Liver (tissue), 3 donors: ENCODE data around the gene DNAJC11.

Experiments used
- ATF3 ChIP-seq: IDR thresholded peaks from 2 replicates; pipeline ENCODE4 v1.6.1; 2016; ENCODE audit warnings: antibody characterized with exemption
- EGR1 ChIP-seq, 2 donors: IDR thresholded peaks; 2 replicates each; pipeline ENCODE4 v1.6.1; 2016 to 2018; ENCODE audit warnings: antibody characterized with exemption in 2 of 2, low read depth in 2 of 2
- FOXA1 ChIP-seq: IDR thresholded peaks from 2 replicates; pipeline ENCODE4 v1.6.1; 2016; ENCODE audit warnings: antibody characterized with exemption
- GABPA ChIP-seq, 2 donors: IDR thresholded peaks in 1 of 2; conservative IDR thresholded peaks in 1 of 2; 2 replicates each; pipeline ENCODE4 v1.6.1; 2016; ENCODE audit warnings: antibody characterized with exemption in 2 of 2, mild to moderate bottlenecking in 1 of 2, moderate library complexity in 1 of 2
- NR2F2 ChIP-seq: IDR thresholded peaks from 2 replicates; pipeline ENCODE4 v1.6.1; 2016; ENCODE audit warnings: antibody characterized with exemption
- RAD21 ChIP-seq, 2 donors: IDR thresholded peaks; 2 replicates each; pipeline ENCODE4 v1.6.1; 2016; ENCODE audit warnings: antibody characterized with exemption in 2 of 2, mild to moderate bottlenecking in 2 of 2
- TF ChIP-seq, protein P1 (sequence below): fragments of 150-350 bp; IDR thresholded peaks from 2 replicates; pipeline ENCODE4 v1.5.1; 2017; ENCODE audit warnings: improper control_type of control experiment, low read depth, low read length; ENCODE audit not compliant: missing input control
- TF ChIP-seq, protein P2 (sequence below): IDR thresholded peaks from 2 replicates; pipeline ENCODE4 v1.6.1; 2016; ENCODE audit warnings: antibody characterized with exemption, mild to moderate bottlenecking
- donor health status: healthy.
- donor health status: healthy.

DNA sequence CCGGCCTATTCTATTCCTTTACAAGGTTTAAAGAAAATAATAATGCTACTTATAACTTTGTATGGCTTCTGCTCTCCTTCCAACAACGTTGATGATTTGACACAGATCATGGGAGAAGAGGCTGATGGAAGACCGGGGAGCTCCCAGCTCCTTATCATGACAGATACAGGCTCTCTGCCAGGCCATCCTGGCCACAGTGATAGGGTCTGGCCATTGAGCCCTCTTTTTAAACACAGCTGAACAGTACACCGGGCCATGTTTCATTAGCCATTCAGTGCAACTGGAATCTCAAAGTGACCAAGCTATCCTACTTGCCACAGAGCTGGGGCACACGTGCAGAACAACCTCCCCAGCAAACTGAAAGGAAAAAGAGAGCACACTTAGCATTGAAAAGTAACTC is 34.9 kb downstream of the DNAJC11 start:
- TF ChIP-seq, protein P1, sequence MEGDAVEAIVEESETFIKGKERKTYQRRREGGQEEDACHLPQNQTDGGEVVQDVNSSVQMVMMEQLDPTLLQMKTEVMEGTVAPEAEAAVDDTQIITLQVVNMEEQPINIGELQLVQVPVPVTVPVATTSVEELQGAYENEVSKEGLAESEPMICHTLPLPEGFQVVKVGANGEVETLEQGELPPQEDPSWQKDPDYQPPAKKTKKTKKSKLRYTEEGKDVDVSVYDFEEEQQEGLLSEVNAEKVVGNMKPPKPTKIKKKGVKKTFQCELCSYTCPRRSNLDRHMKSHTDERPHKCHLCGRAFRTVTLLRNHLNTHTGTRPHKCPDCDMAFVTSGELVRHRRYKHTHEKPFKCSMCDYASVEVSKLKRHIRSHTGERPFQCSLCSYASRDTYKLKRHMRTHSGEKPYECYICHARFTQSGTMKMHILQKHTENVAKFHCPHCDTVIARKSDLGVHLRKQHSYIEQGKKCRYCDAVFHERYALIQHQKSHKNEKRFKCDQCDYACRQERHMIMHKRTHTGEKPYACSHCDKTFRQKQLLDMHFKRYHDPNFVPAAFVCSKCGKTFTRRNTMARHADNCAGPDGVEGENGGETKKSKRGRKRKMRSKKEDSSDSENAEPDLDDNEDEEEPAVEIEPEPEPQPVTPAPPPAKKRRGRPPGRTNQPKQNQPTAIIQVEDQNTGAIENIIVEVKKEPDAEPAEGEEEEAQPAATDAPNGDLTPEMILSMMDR, result no peak
- TF ChIP-seq EGR1 (IDR thresholded peaks at IDR 0.05; ENCODE audit: low read depth in 2 of 2) (no peak), GABPA (IDR thresholded peaks at IDR 0.05 in 1 of 2, conservative IDR thresholded peaks at IDR 0.05 in 1 of 2) (no peak), NR2F2 (no peak), ATF3 (no peak), FOXA1 (no peak), RAD21 (IDR thresholded peaks at IDR 0.05) (no peak)
- TF ChIP-seq, protein P2, sequence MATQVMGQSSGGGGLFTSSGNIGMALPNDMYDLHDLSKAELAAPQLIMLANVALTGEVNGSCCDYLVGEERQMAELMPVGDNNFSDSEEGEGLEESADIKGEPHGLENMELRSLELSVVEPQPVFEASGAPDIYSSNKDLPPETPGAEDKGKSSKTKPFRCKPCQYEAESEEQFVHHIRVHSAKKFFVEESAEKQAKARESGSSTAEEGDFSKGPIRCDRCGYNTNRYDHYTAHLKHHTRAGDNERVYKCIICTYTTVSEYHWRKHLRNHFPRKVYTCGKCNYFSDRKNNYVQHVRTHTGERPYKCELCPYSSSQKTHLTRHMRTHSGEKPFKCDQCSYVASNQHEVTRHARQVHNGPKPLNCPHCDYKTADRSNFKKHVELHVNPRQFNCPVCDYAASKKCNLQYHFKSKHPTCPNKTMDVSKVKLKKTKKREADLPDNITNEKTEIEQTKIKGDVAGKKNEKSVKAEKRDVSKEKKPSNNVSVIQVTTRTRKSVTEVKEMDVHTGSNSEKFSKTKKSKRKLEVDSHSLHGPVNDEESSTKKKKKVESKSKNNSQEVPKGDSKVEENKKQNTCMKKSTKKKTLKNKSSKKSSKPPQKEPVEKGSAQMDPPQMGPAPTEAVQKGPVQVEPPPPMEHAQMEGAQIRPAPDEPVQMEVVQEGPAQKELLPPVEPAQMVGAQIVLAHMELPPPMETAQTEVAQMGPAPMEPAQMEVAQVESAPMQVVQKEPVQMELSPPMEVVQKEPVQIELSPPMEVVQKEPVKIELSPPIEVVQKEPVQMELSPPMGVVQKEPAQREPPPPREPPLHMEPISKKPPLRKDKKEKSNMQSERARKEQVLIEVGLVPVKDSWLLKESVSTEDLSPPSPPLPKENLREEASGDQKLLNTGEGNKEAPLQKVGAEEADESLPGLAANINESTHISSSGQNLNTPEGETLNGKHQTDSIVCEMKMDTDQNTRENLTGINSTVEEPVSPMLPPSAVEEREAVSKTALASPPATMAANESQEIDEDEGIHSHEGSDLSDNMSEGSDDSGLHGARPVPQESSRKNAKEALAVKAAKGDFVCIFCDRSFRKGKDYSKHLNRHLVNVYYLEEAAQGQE, result no peak
